Right cardiac atrium (tissue), 5 donors: ENCODE results near the gene NIPAL1. TPM values are rescaled to one million over a fixed set of nuclear protein-coding genes. Genes with fewer than 3 reads are reported as not detected.
"Not testable (repeated sequence)": the region's sequence is repeated elsewhere in the genome, so short reads cannot be mapped to it uniquely, and the experiment has no call there.

Source experiments
- ATAC-seq, 2 donors: fragments of 200-7000 bp; cut with Tn5 transposase; one replicate each; pipeline versions ENCODE4 v1.8.0 to v1.9.1; 2020; ENCODE audit warnings: moderate library complexity in 2 of 2, mild to moderate bottlenecking in 1 of 2
- DNase-seq, 3 donors: peaks; one replicate each; pipeline ENCODE4 v3.0.0-alpha.2; 2020
- H3K27ac ChIP-seq: one replicate; pipeline ENCODE4 v1.5.1; 2013; ENCODE audit warnings: mild to moderate bottlenecking, low read length, control low read depth, moderate library complexity
- H3K27me3 ChIP-seq: one replicate; pipeline ENCODE4 v1.6.1; 2013; ENCODE audit not compliant: control insufficient read depth, insufficient read depth
- H3K4me1 ChIP-seq: one replicate; pipeline ENCODE4 v1.6.1; 2013; ENCODE audit warnings: low read length; ENCODE audit not compliant: control insufficient read depth, insufficient read depth
- H3K4me3 ChIP-seq: one replicate; pipeline ENCODE4 v1.5.1; 2013; ENCODE audit warnings: low read length, control low read depth
- H3K9me3 ChIP-seq: one replicate; pipeline ENCODE4 v1.6.1; 2013; ENCODE audit warnings: low read length; ENCODE audit not compliant: control insufficient read depth
- WGBS: extraction: QIAGEN DNeasy Blood & Tissue Kit; methylation state at CpG from one replicate; pipeline ENCODE4 v1.1.7; 2013; 5-methylcytosine and 5-hydroxymethylcytosine counted together
- intact Hi-C, 4 donors: fragments of 100-400 bp; cut with DNase I; formaldehyde crosslinking; loops; one replicate each; pipeline versions ENCODE4 v1.11.0 to v1.14.0; 2022 to 2023
- long read RNA-seq, 4 donors: library from polyadenylated mRNA; unstranded; transcript quantifications; one replicate each; pipeline ENCODE4 v2.0.0, GENCODE V29; 2020 to 2021
- polyA plus RNA-seq: library from polyadenylated mRNA; stranded (reverse); fragments of 200-250 nt; gene quantifications from one replicate; pipeline ENCODE4 v1.2.3, GENCODE V29; 2013
- total RNA-seq, 4 donors: library from RNA; stranded (reverse); fragmentation: NEBNext Ultra II Directional; extraction: Animal tissue kit (Norgen Biotek cat#: 25700); gene quantifications; one replicate each; pipeline ENCODE4 v1.2.1, GENCODE V29; 2021
- donor health status: healthy with polysubstance abuse.
- donor health status: DM: no; HTN: yes; CAD: no.
- donor health status: DM: no; HTN: no; CAD: no.
- donor health status: DM: no; HTN: yes; CAD: no; lungs with severe emphysema.
- donor health status: DM: yes; HTN: yes; CAD: no.

NIPAL1 gene
- total RNA-seq (under 1 TPM; 0.23 to 0.92 (median 0.48) TPM), polyA plus RNA-seq (0.20 TPM)
- long read RNA-seq, donor 1, partial matches to known transcripts, result 1 of 2 reads
- long read RNA-seq, donor 1, other reads (novel, unspliced or antisense), result 1 of 2 reads
- long read RNA-seq, donor 2, result 0 reads
- long read RNA-seq, donor 3, full-length matches to known transcripts, result 1 of 1 reads
- long read RNA-seq, donor 3, partial matches to known transcripts, result 0 of 1 reads
- long read RNA-seq, donor 3, other reads (novel, unspliced or antisense), result 0 of 1 reads
- long read RNA-seq, donor 4, result 0 reads

- Histone ChIP-seq H3K4me3 (peak within 1 kb of the TSS; percentile 60), H3K27me3 (no peaks in the 10 kb centered on the region), H3K27ac (peak within 1 kb of the TSS; percentile 29), H3K4me1 (no peaks in the 10 kb centered on the region), H3K9me3 (no peaks in the 10 kb centered on the region)
- DNase-seq (peak; percentile 77 to 89 (median 89)), ATAC-seq (peak; percentile 98 to 99)
- intact Hi-C loops, result no loop called here
- 2% methylated on average over 60 of the region's 60 CpGs for WGBS
Observed at GRCh38 chr4:48016141-48017107, at the start of gene NIPAL1, which contains the start of gene CNGA1. Gene NIPAL1, plus strand, starts transcription at chr4:48016772. Its CDS starts 68 bp downstream, at chr4:48016840. Gene CNGA1, minus strand, starts transcription at chr4:48016681. Its CDS starts 63,992 bp downstream, at chr4:47952689.

DNA sequence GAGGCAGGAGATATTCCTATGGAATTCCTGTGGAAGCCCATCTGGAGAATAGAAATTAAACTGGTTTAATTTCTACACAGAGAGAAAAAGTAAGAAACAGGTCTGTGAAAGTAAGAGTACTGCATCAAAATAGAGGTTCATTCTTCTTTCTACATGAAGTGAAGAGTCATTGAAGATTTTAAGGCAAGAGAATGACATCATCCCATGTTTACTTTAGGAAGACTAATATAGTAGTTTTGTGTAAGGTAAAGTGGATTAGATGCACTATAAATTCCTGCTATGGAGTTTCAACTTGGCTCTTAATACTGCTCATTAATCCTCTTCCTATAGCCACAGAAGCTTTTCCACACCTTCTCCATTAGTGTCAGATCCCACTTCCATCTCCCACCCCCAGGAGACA is 47.7 kb upstream of the NIPAL1 start:
- ATAC-seq (no peak), DNase-seq (no peak)
- intact Hi-C loops, result no loop called here
- Histone ChIP-seq H3K4me1 (no peaks in the 10 kb centered on the region), H3K4me3 (no peak overlapping the region), H3K9me3 (no peaks in the 10 kb centered on the region), H3K27ac (no peak overlapping the region), H3K27me3 (no peaks in the 10 kb centered on the region)

- no peaks in the 10 kb centered on the region for H3K9me3 ChIP-seq
- no peaks in the 10 kb centered on the region for H3K4me1 ChIP-seq
- H3K4me3 ChIP-seq, result no peak overlapping the region
- DNase-seq (no peak), ATAC-seq (no peak)
- WGBS, result 95% methylated on average over 1 of the region's 1 CpG
- H3K27ac ChIP-seq, result no peak overlapping the region
- intact Hi-C loops, result no loop called here
- H3K27me3 ChIP-seq, result no peaks in the 10 kb centered on the region
Observed at GRCh38 chr4:47972181-47972580, 44.4 kb upstream of the NIPAL1 start.

DNA sequence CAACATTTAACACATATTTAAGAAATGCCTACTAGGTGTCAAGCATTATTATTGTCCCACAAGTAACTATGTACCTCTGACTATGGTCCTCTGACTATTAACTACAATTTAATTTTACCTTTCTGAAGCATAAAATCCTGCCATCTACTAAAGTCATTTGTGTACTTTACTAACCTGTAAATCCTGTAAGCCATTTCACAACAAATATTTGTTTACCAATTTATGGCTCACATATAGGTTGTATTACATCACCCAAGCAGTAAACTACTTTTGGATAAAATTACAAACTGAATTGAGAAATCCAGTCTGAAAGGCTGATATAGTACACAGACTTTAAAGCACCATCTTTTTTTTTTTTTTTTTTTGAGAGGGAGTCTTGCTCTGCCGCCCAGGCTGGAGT is 43.9 kb upstream of the NIPAL1 start:
- no peak for ATAC-seq
- Histone ChIP-seq H3K4me1 (no peaks in the 10 kb centered on the region), H3K27me3 (no peaks in the 10 kb centered on the region), H3K27ac (no peak overlapping the region), H3K9me3 (no peaks in the 10 kb centered on the region), H3K4me3 (no peak overlapping the region)
- 83% methylated on average over 1 of the region's 1 CpG for WGBS
- intact Hi-C loops, result no loop called here
- no peak for DNase-seq

GRCh38 chr4:47974566-47974965 is 42.0 kb upstream of the NIPAL1 start:
- Histone ChIP-seq H3K4me3 (no peak overlapping the region), H3K9me3 (no peaks in the 10 kb centered on the region), H3K27ac (no peak overlapping the region), H3K4me1 (no peaks in the 10 kb centered on the region), H3K27me3 (no peaks in the 10 kb centered on the region)
- DNase-seq (no peak), ATAC-seq (no peak)
- 63% methylated on average over 3 of the region's 3 CpGs for WGBS
- intact Hi-C loops, result no loop called here

GRCh38 chr4:47990145-47990544 is 26.4 kb upstream of the NIPAL1 start:
- Histone ChIP-seq H3K4me3 (no peak overlapping the region), H3K27ac (no peak overlapping the region), H3K27me3 (no peaks in the 10 kb centered on the region), H3K4me1 (no peaks in the 10 kb centered on the region), H3K9me3 (no peaks in the 10 kb centered on the region)
- 88% methylated on average over 5 of the region's 5 CpGs for WGBS
- DNase-seq (no peak), ATAC-seq (no peak)
- intact Hi-C loops, result no loop called here

GRCh38 chr4:47992475-47992874 is 24.1 kb upstream of the NIPAL1 start:
- DNase-seq, H3K27ac ChIP-seq, H3K9me3 ChIP-seq, intact Hi-C loops, H3K27me3 ChIP-seq, ATAC-seq, H3K4me3 ChIP-seq, H3K4me1 ChIP-seq: not testable (repeated sequence)
- WGBS, result 97% methylated on average over 1 of the region's 1 CpG

DNA sequence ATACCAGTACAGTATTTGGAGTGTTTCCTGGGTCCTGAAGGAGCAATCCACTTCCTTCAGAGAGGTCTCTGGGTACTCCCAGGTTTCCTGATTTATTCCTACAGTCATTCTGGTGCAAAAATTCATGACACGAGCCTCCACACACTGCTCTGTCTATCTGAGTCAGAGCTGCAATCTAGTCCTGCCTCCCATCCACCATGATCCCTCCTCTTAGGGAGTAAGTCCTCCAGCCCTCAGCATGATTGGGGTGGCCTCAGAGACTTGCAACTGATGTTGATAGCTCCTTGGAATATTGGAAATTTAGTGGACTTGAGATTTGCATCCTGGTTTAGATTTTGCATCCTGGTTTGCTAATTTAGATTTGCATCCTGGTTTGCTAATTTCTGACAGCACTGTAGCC is 20.6 kb upstream of the NIPAL1 start:
- Histone ChIP-seq H3K27me3 (no peaks in the 10 kb centered on the region), H3K4me1 (no peaks in the 10 kb centered on the region), H3K9me3 (no peaks in the 10 kb centered on the region), H3K4me3 (no peak overlapping the region), H3K27ac (no peak overlapping the region)
- DNase-seq, result no peak
- 59% methylated on average over 1 of the region's 1 CpG for WGBS
- intact Hi-C loops, result no loop called here
- ATAC-seq, result no peak

DNA sequence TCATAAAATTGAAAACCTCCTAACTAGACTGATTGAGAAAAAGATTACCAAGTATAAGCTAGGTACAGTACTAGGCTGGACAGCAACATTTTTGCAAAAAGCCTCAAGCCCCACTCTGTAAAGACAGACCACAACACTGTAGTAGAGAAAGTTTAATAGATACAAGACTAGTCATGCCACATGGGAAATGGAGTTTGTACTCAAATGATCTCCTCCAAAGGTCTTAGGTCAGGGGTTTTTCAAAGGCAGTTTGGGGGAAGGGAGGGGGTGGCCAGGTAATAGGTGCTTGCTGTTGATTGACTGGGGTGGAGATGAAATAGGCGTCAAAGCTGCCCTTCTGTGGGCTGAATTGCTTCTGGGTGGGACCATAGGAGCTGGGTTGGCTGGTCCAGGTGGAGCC is 14.3 kb upstream of the NIPAL1 start:
- ATAC-seq, result no peak

DNA sequence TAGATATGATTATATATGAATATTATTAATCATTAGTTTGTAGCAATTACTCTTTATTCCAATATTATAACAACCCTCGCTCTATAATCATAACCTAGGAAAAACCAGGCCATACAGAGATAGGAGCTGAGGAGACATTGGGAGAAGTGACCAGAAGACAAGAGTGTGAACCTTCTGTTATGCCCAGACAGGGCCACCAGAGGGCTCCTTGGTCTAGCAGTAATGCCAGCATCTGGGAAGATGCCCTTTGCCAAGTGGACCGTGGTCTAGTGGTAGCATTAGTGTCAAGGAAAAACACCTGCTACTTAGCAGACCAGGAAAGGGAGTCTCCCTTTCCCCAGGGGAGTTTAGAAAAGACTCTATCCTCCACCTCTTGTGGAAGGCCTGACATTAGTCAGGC is 13.0 kb upstream of the NIPAL1 start:
- not testable (repeated sequence) for H3K27me3 ChIP-seq, H3K9me3 ChIP-seq, H3K4me1 ChIP-seq, ATAC-seq, H3K27ac ChIP-seq, H3K4me3 ChIP-seq
- 53% methylated on average over 2 of the region's 2 CpGs for WGBS
- intact Hi-C loops, result loop anchor here in 2 of 4 donors (5.0 kb wide), 2 partner anchors 79 to 84 kb away; no protein-coding TSS in a partner anchor
- peak in 2 of 3 donors; percentile 39 to 77 for DNase-seq

More for the DNA sequence above, 14.3 kb upstream of the NIPAL1 start:
- intact Hi-C loops, result loop anchor here in 2 of 4 donors (5.0 kb wide), 2 partner anchors 80 to 85 kb away; no protein-coding TSS in a partner anchor
- WGBS, result 75% methylated on average over 1 of the region's 1 CpG
- Histone ChIP-seq H3K4me1 (no peaks in the 10 kb centered on the region), H3K4me3 (no peak overlapping the region), H3K9me3 (no peaks in the 10 kb centered on the region), H3K27ac (no peak overlapping the region), H3K27me3 (no peaks in the 10 kb centered on the region)
- DNase-seq, result no peak

DNA sequence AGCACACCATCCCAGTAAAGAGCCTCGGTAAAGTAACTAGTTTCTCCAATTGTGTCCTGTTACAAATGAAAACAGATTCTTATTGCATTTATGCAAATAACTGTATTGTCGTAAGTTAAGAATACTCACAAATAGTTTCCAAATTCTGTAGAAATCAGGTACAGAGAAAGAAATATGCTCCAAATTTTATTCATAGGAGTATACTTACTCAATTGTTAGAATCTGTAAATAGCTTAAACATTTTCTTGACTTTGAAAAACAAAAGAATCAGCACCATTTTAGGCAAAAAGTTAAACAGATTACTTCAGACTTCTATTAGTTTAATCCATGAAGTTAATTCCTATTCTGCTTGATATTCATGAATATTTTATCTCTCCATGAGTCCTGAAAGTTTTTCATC is 10.8 kb upstream of the NIPAL1 start:
- no peak overlapping the region for H3K27ac ChIP-seq
- intact Hi-C loops, result no loop called here
- WGBS, result 95% methylated on average over 2 of the region's 2 CpGs
- no peaks in the 10 kb centered on the region for H3K4me1 ChIP-seq
- DNase-seq (no peak), ATAC-seq (no peak)
- no peak overlapping the region for H3K4me3 ChIP-seq
- H3K27me3 ChIP-seq, result no peaks in the 10 kb centered on the region
- no peaks in the 10 kb centered on the region for H3K9me3 ChIP-seq
